BLaER1 (cell line): ENCODE measurements around the gene ARRDC5.
"Not testable (repeated sequence)": the region's sequence is repeated elsewhere in the genome, so short reads cannot be mapped to it uniquely, and the experiment has no call there.

Experiments
- H3K27ac ChIP-seq: shearing (Covaris generic); formaldehyde crosslinking; 2 replicates; pipeline ENCODE4 v1.8.1; 2022
- H3K27me3 ChIP-seq: shearing (Covaris generic); formaldehyde crosslinking; 2 replicates; pipeline ENCODE4 v1.8.1; 2022
- H3K36me3 ChIP-seq: shearing (Covaris generic); formaldehyde crosslinking; 2 replicates; pipeline ENCODE4 v1.8.1; 2022
- H3K4me1 ChIP-seq: shearing (Covaris generic); formaldehyde crosslinking; 2 replicates; pipeline ENCODE4 v1.8.1; 2022
- H3K4me2 ChIP-seq: shearing (Covaris generic); formaldehyde crosslinking; 2 replicates; pipeline ENCODE4 v1.8.1; 2022
- H3K4me3 ChIP-seq: shearing (Covaris generic); formaldehyde crosslinking; 2 replicates; pipeline ENCODE4 v1.8.1; 2022
- H3K9ac ChIP-seq: shearing (Covaris generic); formaldehyde crosslinking; 2 replicates; pipeline ENCODE4 v1.8.1; 2022
- H3K9me3 ChIP-seq: shearing (Covaris generic); formaldehyde crosslinking; 2 replicates; pipeline ENCODE4 v1.8.1; 2022
- H4K20me1 ChIP-seq: shearing (Covaris generic); formaldehyde crosslinking; 2 replicates; pipeline ENCODE4 v1.8.1; 2022
- Cebpa-rat ChIP-seq: shearing (Covaris generic); IDR thresholded peaks from 2 replicates; pipeline ENCODE4 v1.8.1; 2022

ARRDC5 gene

DNA sequence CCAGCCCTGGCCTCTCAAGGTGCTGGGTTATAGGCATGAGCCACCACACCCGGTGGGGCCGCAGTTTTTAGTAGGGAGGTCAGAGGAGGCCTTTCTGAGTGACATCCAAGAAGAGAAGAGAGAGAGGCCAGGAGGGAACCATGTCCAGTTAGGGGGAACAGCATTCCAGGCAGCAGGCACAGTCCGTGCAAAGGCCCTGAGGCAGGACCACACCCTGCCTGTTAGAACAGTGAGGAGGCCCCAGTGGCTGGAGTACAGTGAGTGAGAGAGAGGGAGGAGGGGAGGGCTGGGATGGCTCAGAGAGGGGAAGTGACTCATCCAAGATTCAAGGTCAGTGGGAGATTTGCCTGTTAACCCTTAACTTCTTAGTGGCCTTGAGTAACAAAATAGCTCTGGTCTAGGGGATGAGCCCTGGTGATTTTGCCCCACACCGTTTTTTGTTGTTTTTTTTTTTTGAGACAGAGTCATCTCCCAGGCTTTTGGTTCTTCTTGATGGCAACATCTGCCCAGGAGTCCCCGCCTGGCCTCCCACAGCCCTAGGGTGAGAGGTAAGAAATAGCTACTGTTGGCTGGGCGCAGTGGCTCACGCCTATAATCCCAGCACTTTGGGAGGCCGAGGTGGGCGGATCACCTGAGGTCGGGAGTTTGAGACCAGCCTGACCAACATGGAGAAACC, 32.5 kb downstream of the ARRDC5 start:
- Histone ChIP-seq H3K27me3 (no peaks in the 10 kb centered on the region), H3K4me3 (no peak overlapping the region), H3K4me2 (peak overlapping the region; percentile 11; the same call in 1 of the 2 replicates), H3K9ac (no peak overlapping the region), H4K20me1 (peaks cover 18% of the 10 kb centered on the region), H3K27ac (peak overlapping the region; percentile 15; the same call in 1 of the 2 replicates), H3K36me3 (no peaks in the 10 kb centered on the region), H3K9me3 (no peaks in the 10 kb centered on the region), H3K4me1 (peaks cover 81% of the 10 kb centered on the region)
- no peak for TF ChIP-seq Cebpa-rat

GRCh38 chr19:4868286-4868834, 34.3 kb downstream of the ARRDC5 start:
- peaks cover 85% of the 10 kb centered on the region for H3K4me1 ChIP-seq
- TF ChIP-seq Cebpa-rat = no peak
- peak overlapping the region; percentile 86; the same call in 1 of the 2 replicates for H3K4me3 ChIP-seq
- peaks cover 6% of the 10 kb centered on the region; the same call in 1 of the 2 replicates for H3K36me3 ChIP-seq
- H3K27me3 ChIP-seq = no peaks in the 10 kb centered on the region
- no peaks in the 10 kb centered on the region for H3K9me3 ChIP-seq
- H3K4me2 ChIP-seq = peak overlapping the region; percentile 95
- H4K20me1 ChIP-seq = peaks cover 30% of the 10 kb centered on the region
- peak overlapping the region; percentile 85; the same call in 1 of the 2 replicates for H3K27ac ChIP-seq
- no peak overlapping the region for H3K9ac ChIP-seq

GRCh38 chr19:4867534-4868285, 35.0 kb downstream of the ARRDC5 start, which contains the start of gene PLIN3:
Gene PLIN3, minus strand, starts transcription at chr19:4867667. Its CDS starts 6,273 bp downstream, at chr19:4861394.
- H3K4me3 ChIP-seq = peak within 1 kb of the TSS; percentile 86
- peak within 1 kb of the TSS; percentile 85 for H3K27ac ChIP-seq
- peak within 1 kb of the TSS; percentile 91 for H3K9ac ChIP-seq
- no peak for TF ChIP-seq Cebpa-rat
- peaks cover 9% of the 10 kb centered on the region for H3K36me3 ChIP-seq
- peaks cover 34% of the 10 kb centered on the region for H4K20me1 ChIP-seq
- no peaks in the 10 kb centered on the region for H3K27me3 ChIP-seq
- peaks cover 85% of the 10 kb centered on the region for H3K4me1 ChIP-seq
- no peaks in the 10 kb centered on the region for H3K9me3 ChIP-seq
- peak within 1 kb of the TSS; percentile 95 for H3K4me2 ChIP-seq

DNA sequence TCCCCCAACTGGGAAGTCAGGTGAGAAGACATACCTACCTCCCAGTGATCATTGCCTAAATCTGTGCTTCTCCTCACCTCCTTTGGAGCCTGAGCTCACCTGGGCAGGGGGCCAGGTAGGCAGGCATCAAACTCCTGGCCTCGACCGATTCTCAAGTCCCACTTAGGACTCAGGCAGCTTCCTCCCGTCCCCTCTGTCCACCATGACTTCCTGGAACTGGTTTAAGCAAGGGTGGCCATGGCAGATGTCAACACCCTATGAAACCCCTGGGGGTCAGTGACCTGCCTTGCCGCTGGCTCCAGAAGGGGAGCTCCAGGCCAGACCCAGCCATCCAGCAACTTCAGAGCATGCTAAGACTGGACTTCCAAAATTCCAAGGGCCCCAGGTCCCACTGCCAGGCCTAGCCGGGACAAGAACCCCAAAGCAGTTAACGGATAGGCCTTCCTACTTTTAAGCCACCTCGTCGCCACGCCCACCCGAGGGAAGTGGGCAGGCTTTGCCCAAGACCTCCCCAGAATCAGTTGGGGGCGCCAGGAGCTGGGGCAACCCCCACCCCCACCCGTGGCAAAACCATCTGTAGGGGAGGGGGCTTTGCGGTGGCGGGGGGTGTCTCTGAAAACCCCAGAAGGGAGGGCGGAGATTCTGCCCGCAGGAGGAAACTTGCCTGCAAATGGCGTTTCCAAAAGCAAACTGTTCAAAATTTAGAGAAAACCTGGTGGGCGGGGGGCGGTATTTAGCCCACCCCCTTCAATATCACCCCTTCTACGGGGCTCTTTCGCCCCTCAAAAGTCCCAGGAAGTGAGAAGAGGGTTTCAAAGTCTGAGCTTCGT, 35.9 kb downstream of the ARRDC5 start:
- Histone ChIP-seq H3K27ac (peak overlapping the region; percentile 85), H3K9me3 (no peaks in the 10 kb centered on the region), H3K4me3 (peak overlapping the region; percentile 86), H3K4me2 (peak overlapping the region; percentile 95), H3K36me3 (peaks cover 18% of the 10 kb centered on the region), H3K4me1 (peaks cover 85% of the 10 kb centered on the region), H4K20me1 (peaks cover 43% of the 10 kb centered on the region), H3K9ac (peak overlapping the region; percentile 91), H3K27me3 (no peaks in the 10 kb centered on the region)
- TF ChIP-seq Cebpa-rat = no peak

- peaks cover 47% of the 10 kb centered on the region for H4K20me1 ChIP-seq
- no peak for TF ChIP-seq Cebpa-rat
- no peak overlapping the region for H3K4me3 ChIP-seq
- H3K36me3 ChIP-seq = peaks cover 75% of the 10 kb centered on the region
- peaks cover 68% of the 10 kb centered on the region for H3K4me1 ChIP-seq
- H3K27me3 ChIP-seq = no peaks in the 10 kb centered on the region
- peak overlapping the region; percentile 39 for H3K4me2 ChIP-seq
- peak overlapping the region; percentile 26; the same call in 1 of the 2 replicates for H3K27ac ChIP-seq
- 0 out of 2 replicates have a peak overlapping the region, but pooled peaks have one; percentile 29 for H3K9ac ChIP-seq
- no peaks in the 10 kb centered on the region for H3K9me3 ChIP-seq
Observed at GRCh38 chr19:4861147-4861546, 41.5 kb downstream of the ARRDC5 start.

DNA sequence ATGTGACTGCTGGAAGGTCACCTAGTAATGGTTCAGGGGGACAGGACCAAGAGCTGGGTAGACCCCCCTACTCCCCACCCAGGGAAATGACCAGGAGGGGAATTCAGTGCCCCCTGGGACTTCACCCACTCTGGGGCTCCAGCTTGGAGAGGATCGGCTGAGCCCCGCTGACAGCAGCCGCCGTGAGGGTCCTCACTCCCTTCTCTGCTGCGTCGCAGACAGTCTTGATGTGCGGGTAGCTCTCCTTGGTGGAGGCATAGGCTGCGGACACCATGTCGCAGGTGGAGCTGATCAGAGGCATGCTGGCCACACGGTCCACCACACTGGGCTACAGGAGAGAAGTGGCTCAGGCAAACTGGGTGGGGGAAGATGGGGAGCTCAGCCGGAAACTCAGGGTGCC, 43.0 kb downstream of the ARRDC5 start:
- Histone ChIP-seq H3K4me2 (peak overlapping the region; percentile 39), H3K4me1 (peaks cover 54% of the 10 kb centered on the region), H4K20me1 (peaks cover 33% of the 10 kb centered on the region), H3K36me3 (peaks cover 86% of the 10 kb centered on the region), H3K9me3 (no peaks in the 10 kb centered on the region), H3K27ac (peak overlapping the region; percentile 38; the same call in 1 of the 2 replicates), H3K9ac (no peak overlapping the region), H3K4me3 (no peak overlapping the region), H3K27me3 (no peaks in the 10 kb centered on the region)
- no peak for TF ChIP-seq Cebpa-rat

GRCh38 chr19:4856468-4856867, 46.2 kb downstream of the ARRDC5 start:
- peaks cover 22% of the 10 kb centered on the region for H4K20me1 ChIP-seq
- not testable (repeated sequence) for H3K9me3 ChIP-seq, H3K4me2 ChIP-seq, H3K27me3 ChIP-seq, H3K27ac ChIP-seq, H3K9ac ChIP-seq, H3K4me3 ChIP-seq
- peaks cover 100% of the 10 kb centered on the region for H3K36me3 ChIP-seq
- H3K4me1 ChIP-seq = peaks cover 31% of the 10 kb centered on the region

DNA sequence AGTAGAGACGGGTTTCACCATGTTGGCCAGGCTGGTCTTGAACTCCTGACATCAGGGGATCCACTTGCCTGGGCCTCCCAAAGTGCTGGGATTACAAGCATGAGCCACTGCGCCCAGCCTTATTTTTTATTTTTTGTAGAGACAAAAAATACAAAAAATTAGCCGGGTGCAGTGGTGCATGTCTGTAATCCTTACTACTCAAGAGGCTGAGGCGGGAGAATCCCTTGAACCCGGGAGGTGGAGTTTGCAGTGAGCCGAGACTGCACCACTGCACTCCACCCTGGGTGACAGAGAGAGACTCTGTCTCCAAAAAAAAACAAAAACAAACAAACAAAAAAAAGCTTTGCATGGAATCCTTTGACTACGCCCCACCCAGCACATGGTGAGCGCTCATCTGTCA, 49.2 kb downstream of the ARRDC5 start:
- Histone ChIP-seq H3K36me3 (peaks cover 100% of the 10 kb centered on the region), H4K20me1 (peaks cover 27% of the 10 kb centered on the region), H3K4me1 (peaks cover 31% of the 10 kb centered on the region)
- H3K9ac ChIP-seq, H3K4me2 ChIP-seq, H3K27me3 ChIP-seq, H3K4me3 ChIP-seq, H3K9me3 ChIP-seq, H3K27ac ChIP-seq: not testable (repeated sequence)

DNA sequence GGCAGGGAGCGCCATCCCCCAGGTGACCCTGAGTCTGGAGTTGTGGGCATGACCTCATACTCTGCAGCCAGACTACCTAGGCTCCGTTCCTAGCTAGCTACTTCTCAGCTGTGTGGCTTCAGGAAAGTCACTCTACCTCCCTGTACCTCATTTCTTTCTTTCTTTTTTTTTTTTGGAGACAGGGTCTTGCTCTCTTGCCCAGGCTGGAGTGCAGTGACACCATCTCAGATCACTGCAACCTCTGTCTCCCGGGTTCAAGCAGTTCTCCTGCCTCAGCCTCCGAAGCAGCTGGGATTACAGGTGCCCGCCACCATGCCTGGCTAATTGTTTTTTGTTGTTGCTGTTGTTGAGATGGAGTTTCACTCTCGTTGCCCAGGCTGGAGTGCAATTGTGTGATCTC, 50.2 kb downstream of the ARRDC5 start:
- H3K27me3 ChIP-seq = no peaks in the 10 kb centered on the region
- TF ChIP-seq Cebpa-rat = no peak
- no peak overlapping the region for H3K4me2 ChIP-seq
- H3K4me3 ChIP-seq = no peak overlapping the region
- peaks cover 31% of the 10 kb centered on the region for H3K4me1 ChIP-seq
- peaks cover 100% of the 10 kb centered on the region for H3K36me3 ChIP-seq
- no peak overlapping the region for H3K9ac ChIP-seq
- H3K9me3 ChIP-seq = no peaks in the 10 kb centered on the region
- H3K27ac ChIP-seq = no peak overlapping the region
- H4K20me1 ChIP-seq = peaks cover 33% of the 10 kb centered on the region
